Thymus (tissue), 14 donors: ENCODE results near the gene BARHL1. TPM values are rescaled to one million over a fixed set of nuclear protein-coding genes. Genes with fewer than 3 reads are reported as not detected.

Experiments
- DNase-seq, 9 donors: peaks; one replicate each; pipeline ENCODE4 v3.0.0-alpha.2; 2013; ENCODE audit warnings: low spot score in 9 of 9, low read depth in 6 of 9, missing footprints in 1 of 9
- H3K27ac ChIP-seq, 2 donors: one replicate each; pipeline ENCODE4 v1.5.1; 2013; ENCODE audit warnings: control low read depth in 1 of 2, low read depth in 1 of 2, low read length in 1 of 2, mild to moderate bottlenecking in 1 of 2, moderate library complexity in 1 of 2
- H3K27me3 ChIP-seq, 2 donors: one replicate each; pipeline ENCODE4 v1.5.1; 2013; ENCODE audit warnings: low read length in 1 of 2; ENCODE audit not compliant: control insufficient read depth in 2 of 2, insufficient read depth in 1 of 2
- H3K36me3 ChIP-seq, 2 donors: one replicate each; pipeline ENCODE4 v1.5.1; 2013; ENCODE audit warnings: low read length in 1 of 2, mild to moderate bottlenecking in 1 of 2, moderate library complexity in 1 of 2; ENCODE audit not compliant: control insufficient read depth in 2 of 2, insufficient read depth in 2 of 2
- H3K4me1 ChIP-seq, 2 donors: one replicate each; pipeline ENCODE4 v1.5.1; 2013; ENCODE audit warnings: low read length in 2 of 2; ENCODE audit not compliant: control insufficient read depth in 2 of 2, insufficient read depth in 2 of 2
- H3K4me3 ChIP-seq, 2 donors: one replicate each; pipeline ENCODE4 v1.5.1; 2013; ENCODE audit warnings: low read length in 2 of 2, control low read depth in 1 of 2, mild to moderate bottlenecking in 1 of 2
- H3K9me3 ChIP-seq, 2 donors: one replicate each; pipeline ENCODE4 v1.5.1; 2013; ENCODE audit warnings: low read length in 1 of 2, mild to moderate bottlenecking in 1 of 2; ENCODE audit not compliant: control insufficient read depth in 2 of 2, insufficient read depth in 1 of 2
- WGBS: extraction: QIAGEN DNeasy Blood & Tissue Kit; methylation state at CpG from one replicate; pipeline ENCODE4 v1.1.7; 2013; 5-methylcytosine and 5-hydroxymethylcytosine counted together
- long read RNA-seq, 10 donors: transcript quantifications; one replicate each; lab custom pipeline, GENCODE V29; 2026
- polyA plus RNA-seq: library from polyadenylated mRNA; stranded (reverse); fragments of 200-250 nt; gene quantifications from one replicate; pipeline ENCODE4 v1.2.3, GENCODE V29; 2013
- total RNA-seq: library from RNA; stranded (reverse); fragments of 120-200 nt; gene quantifications from one replicate; pipeline ENCODE4 v1.2.4, GENCODE V29; 2013
- donor health status: healthy.

The BARHL1 gene
- total RNA-seq = not detected
- polyA plus RNA-seq = 0.11 TPM
- long read RNA-seq, donor 1 = 0 reads
- long read RNA-seq, donor 2 = 0 reads
- long read RNA-seq, donor 3 = 0 reads
- long read RNA-seq, donor 4 = 0 reads
- long read RNA-seq, donor 5 = 0 reads
- long read RNA-seq, donor 6 = 0 reads
- long read RNA-seq, donor 7 = 0 reads
- long read RNA-seq, donor 8 = 0 reads
- long read RNA-seq, donor 9 = 0 reads
- long read RNA-seq, donor 10 = 0 reads

DNA sequence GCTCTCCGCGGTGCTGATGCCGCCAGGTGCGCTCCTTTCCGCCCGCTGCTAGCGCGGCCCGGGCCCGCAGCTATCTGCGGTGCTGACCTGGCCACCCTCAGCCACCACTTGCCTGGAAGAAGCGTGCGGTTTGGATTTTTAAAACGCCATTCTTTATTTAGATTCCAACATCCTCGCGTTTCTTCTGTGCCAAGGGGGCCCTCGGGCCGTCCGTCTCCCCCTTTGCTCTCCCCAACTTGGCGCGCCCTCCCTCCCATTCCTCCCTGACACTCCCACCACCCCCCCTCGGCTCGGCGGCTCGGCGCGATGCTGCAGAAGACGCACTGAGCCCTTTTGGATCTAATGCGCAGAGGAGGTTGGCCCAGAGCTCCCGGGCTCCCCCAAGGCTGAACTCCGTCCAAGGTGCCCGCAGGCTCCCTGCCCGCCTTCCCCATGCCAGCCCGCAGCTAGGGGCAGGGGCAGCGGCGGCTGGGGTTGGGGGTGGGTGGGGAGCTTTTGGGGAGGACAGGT is at the start of gene BARHL1:
BARHL1 (plus strand) TSS at position 331 of the 510 bp plus-strand sequence. CDS start 192 bp downstream, outside the sequence.
- Histone ChIP-seq H3K9me3 (no peaks in the 10 kb centered on the region), H3K27me3 (peaks cover 96 to 100% of the 10 kb centered on the region in 2 donors), H3K4me3 (peak within 1 kb of the TSS; percentile 22 to 36), H3K27ac (no peak within 1 kb of the TSS), H3K36me3 (no peaks in the 10 kb centered on the region), H3K4me1 (peaks cover 4 to 9% of the 10 kb centered on the region in 2 donors)
- peak in 1 of 9 donors; percentile 12 for DNase-seq
- WGBS = 7% methylated on average over 36 of the region's 36 CpGs

- DNase-seq = no peak
- Histone ChIP-seq H3K27ac (no peak overlapping the region), H3K4me3 (no peak overlapping the region), H3K9me3 (peaks cover 0 to 14% of the 10 kb centered on the region in 2 donors), H3K4me1 (no peaks in the 10 kb centered on the region), H3K36me3 (no peaks in the 10 kb centered on the region), H3K27me3 (peaks cover 0 to 12% of the 10 kb centered on the region in 2 donors)
- 98% methylated on average over 2 of the region's 2 CpGs for WGBS
These were observed 47.6 kb upstream of the BARHL1 start for GRCh38 chr9:132534832-132535231.

GRCh38 chr9:132536124-132536523 is 46.3 kb upstream of the BARHL1 start:
- H3K9me3 ChIP-seq = peaks cover 0 to 14% of the 10 kb centered on the region in 2 donors
- H3K27me3 ChIP-seq = peaks cover 0 to 11% of the 10 kb centered on the region in 2 donors
- H3K4me1 ChIP-seq = no peaks in the 10 kb centered on the region
- H3K27ac ChIP-seq = no peak overlapping the region
- no peaks in the 10 kb centered on the region for H3K36me3 ChIP-seq
- no peak overlapping the region for H3K4me3 ChIP-seq
- WGBS = 79% methylated on average over 1 of the region's 1 CpG
- no peak for DNase-seq

- Histone ChIP-seq H3K27me3 (peaks cover 0 to 3% of the 10 kb centered on the region in 2 donors), H3K27ac (no peak overlapping the region), H3K9me3 (peaks cover 0 to 14% of the 10 kb centered on the region in 2 donors), H3K36me3 (no peaks in the 10 kb centered on the region), H3K4me1 (no peaks in the 10 kb centered on the region), H3K4me3 (no peak overlapping the region)
- 95% methylated on average over 12 of the region's 12 CpGs for WGBS
- DNase-seq = no peak
These were observed 45.1 kb upstream of the BARHL1 start for GRCh38 chr9:132537352-132537751.

DNA sequence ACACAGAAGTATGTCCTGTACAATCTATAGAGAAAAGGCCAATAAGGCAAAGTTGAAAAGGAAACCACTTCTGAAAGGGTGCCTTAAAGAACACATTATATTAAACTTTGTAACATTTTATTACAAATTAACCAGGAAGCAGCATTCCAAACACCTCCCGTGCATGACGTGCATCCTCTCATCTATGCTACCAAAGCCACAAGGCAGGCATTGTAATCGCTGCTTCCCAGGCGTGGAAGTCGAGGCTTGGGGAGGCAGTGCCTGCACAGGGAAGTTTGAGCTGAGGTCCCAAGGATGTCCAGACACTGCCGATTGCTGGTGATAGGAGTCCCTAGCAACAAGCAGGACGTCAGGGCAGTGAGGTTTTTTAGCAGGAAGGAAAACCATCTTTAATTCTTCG is 44.3 kb upstream of the BARHL1 start:
- Histone ChIP-seq H3K27me3 (peaks cover 0 to 7% of the 10 kb centered on the region in 2 donors), H3K9me3 (peaks cover 0 to 11% of the 10 kb centered on the region in 2 donors), H3K36me3 (no peaks in the 10 kb centered on the region), H3K27ac (no peak overlapping the region), H3K4me3 (no peak overlapping the region), H3K4me1 (no peaks in the 10 kb centered on the region)
- WGBS = 81% methylated on average over 8 of the region's 8 CpGs
- no peak for DNase-seq

DNA sequence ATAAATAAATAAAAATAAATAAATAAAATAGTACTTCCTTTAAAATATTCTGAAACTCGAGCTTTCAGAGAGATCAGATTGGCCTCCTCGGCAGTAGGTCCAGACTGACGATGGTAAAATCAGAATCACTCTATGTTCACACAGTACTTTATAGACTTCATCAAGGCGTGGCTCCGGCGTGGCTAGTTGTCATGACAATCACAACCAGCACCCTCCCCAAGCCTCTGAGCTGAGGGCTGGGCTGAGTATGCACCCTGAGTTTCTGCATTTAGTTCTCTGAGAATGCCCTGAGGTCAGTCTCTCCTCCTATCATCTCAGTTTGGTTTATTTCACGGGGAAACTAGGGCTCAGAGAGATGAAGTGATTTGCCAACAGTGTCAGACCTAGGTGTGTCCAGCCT is 43.3 kb upstream of the BARHL1 start:
- Histone ChIP-seq H3K4me1 (no peaks in the 10 kb centered on the region), H3K27ac (no peak overlapping the region), H3K27me3 (peaks cover 0 to 18% of the 10 kb centered on the region in 2 donors), H3K4me3 (no peak overlapping the region), H3K9me3 (peaks cover 0 to 7% of the 10 kb centered on the region in 2 donors), H3K36me3 (no peaks in the 10 kb centered on the region)
- 89% methylated on average over 7 of the region's 7 CpGs for WGBS
- no peak for DNase-seq

GRCh38 chr9:132541051-132541450 is 41.4 kb upstream of the BARHL1 start:
- H3K9me3 ChIP-seq = no peaks in the 10 kb centered on the region
- no peak for DNase-seq
- no peak overlapping the region for H3K4me3 ChIP-seq
- H3K27ac ChIP-seq = no peak overlapping the region
- H3K36me3 ChIP-seq = no peaks in the 10 kb centered on the region
- H3K4me1 ChIP-seq = peaks cover 0 to 2% of the 10 kb centered on the region in 2 donors
- 94% methylated on average over 8 of the region's 8 CpGs for WGBS
- H3K27me3 ChIP-seq = peaks cover 0 to 34% of the 10 kb centered on the region in 2 donors

- Histone ChIP-seq H3K27ac (no peak overlapping the region), H3K27me3 (peaks cover 0 to 45% of the 10 kb centered on the region in 2 donors), H3K36me3 (no peaks in the 10 kb centered on the region), H3K4me1 (peaks cover 0 to 10% of the 10 kb centered on the region in 2 donors), H3K9me3 (no peaks in the 10 kb centered on the region), H3K4me3 (no peak overlapping the region)
- DNase-seq = no peak
- 92% methylated on average over 19 of the region's 19 CpGs for WGBS
These were observed 40.3 kb upstream of the BARHL1 start for GRCh38 chr9:132541870-132542830.

- H3K4me3 ChIP-seq = no peak overlapping the region
- no peak for DNase-seq
- H3K36me3 ChIP-seq = no peaks in the 10 kb centered on the region
- H3K9me3 ChIP-seq = no peaks in the 10 kb centered on the region
- 97% methylated on average over 4 of the region's 4 CpGs for WGBS
- H3K27ac ChIP-seq = no peak overlapping the region
- H3K4me1 ChIP-seq = peaks cover 0 to 10% of the 10 kb centered on the region in 2 donors
- H3K27me3 ChIP-seq = peaks cover 0 to 53% of the 10 kb centered on the region in 2 donors
These were observed 39.2 kb upstream of the BARHL1 start for GRCh38 chr9:132543251-132543650.
